ENCODE measurements around the gene HDAC4.

DNA sequence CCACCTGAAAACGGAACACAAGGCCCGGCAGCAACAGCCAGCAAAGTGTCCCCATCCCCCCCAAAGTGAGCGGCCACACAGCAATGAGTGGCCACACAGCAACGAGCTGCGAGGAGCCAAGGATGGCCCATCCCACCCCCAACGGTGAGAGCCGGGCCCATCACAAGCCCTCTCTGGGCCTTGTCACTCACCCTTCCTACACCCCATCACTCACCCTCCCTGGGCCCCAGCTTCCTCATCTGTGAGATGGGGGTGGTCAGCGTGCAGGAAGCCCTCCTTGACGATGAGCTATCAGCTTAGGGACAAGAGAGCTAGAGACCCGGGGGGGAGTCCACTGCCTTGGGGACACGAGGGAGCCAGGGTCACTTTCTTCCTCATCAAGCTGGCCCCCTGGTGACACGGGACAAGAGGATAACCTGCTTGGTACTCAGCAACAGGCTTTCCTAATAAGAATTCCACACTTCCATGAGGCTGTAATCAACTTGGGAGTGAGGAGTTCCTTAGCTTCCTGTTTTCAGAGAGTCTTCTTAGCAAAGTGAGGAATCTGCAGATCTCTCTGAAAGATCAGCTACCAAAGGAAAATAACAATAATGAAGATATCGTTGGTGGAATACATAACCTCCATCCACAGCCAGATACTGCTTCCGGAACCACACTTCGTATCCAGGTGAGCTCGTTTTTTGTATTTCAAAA lies 92.8 kb downstream of the HDAC4 start:
- TF ChIP-seq, protein P1, sequence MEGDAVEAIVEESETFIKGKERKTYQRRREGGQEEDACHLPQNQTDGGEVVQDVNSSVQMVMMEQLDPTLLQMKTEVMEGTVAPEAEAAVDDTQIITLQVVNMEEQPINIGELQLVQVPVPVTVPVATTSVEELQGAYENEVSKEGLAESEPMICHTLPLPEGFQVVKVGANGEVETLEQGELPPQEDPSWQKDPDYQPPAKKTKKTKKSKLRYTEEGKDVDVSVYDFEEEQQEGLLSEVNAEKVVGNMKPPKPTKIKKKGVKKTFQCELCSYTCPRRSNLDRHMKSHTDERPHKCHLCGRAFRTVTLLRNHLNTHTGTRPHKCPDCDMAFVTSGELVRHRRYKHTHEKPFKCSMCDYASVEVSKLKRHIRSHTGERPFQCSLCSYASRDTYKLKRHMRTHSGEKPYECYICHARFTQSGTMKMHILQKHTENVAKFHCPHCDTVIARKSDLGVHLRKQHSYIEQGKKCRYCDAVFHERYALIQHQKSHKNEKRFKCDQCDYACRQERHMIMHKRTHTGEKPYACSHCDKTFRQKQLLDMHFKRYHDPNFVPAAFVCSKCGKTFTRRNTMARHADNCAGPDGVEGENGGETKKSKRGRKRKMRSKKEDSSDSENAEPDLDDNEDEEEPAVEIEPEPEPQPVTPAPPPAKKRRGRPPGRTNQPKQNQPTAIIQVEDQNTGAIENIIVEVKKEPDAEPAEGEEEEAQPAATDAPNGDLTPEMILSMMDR (IDR thresholded peaks at IDR 0.05), result no peak
- TF ChIP-seq ZFX (IDR thresholded peaks at IDR 0.05; ENCODE audit: borderline replicate concordance), result no peak

All from 22Rv1 (cell line).